ENCODE data around the gene MYH15. TPM values are rescaled to one million over a fixed set of nuclear protein-coding genes. Genes with fewer than 3 reads are reported as not detected.

MYH15 gene
- total RNA-seq, 6 donors from 2014 or later = 0.20 to 7.3 (median 0.93) TPM

GRCh38 chr3:108338901-108339545 lies 171.4 kb downstream of the MYH15 start:
- H3K4me1 ChIP-seq = no peaks in the 10 kb centered on the region
- H3K27ac ChIP-seq = no peak overlapping the region
- ATAC-seq (ENCODE audit: low FRiP score in 2 of 2) (no peak), DNase-seq (no peak)
- no peak for TF ChIP-seq POLR2A (IDR thresholded peaks at IDR 0.05)
- H3K27me3 ChIP-seq = no peaks in the 10 kb centered on the region
- H3K4me3 ChIP-seq = no peak overlapping the region
- no peaks in the 10 kb centered on the region for H3K36me3 ChIP-seq
- no peaks in the 10 kb centered on the region for H3K9me3 ChIP-seq

DNA sequence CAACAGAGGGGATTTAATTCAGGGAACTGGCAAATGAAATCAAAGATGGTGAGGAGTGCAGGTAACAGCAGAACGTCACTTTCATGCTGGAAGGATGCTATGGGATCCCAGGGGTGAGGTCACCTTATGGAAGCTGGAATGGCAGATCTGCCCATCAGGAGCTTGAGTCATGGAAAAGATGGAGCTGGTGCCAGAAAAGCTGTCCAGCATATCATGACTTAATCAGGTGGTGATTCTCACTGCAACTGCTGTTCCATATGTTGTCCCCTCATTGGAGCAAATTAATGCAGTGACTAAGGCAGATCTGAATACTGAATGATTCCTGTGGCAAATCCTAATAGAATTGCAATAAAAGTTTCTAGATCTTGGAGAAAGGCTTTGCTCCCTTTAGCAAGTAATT lies 175.7 kb downstream of the MYH15 start:
- Histone ChIP-seq H3K4me1 (no peaks in the 10 kb centered on the region), H3K27me3 (no peaks in the 10 kb centered on the region), H3K9me3 (no peaks in the 10 kb centered on the region), H3K36me3 (no peaks in the 10 kb centered on the region), H3K27ac (no peak overlapping the region), H3K4me3 (no peak overlapping the region)
- no peak for ATAC-seq (ENCODE audit: low FRiP score in 2 of 2)
- 93 to 94% methylated on average over 1 of the region's 1 CpG for WGBS, 2 donors
- no peak for DNase-seq
- no peak for TF ChIP-seq EP300 (IDR thresholded peaks at IDR 0.05)
- no peak for TF ChIP-seq POLR2AphosphoS5 (IDR thresholded peaks at IDR 0.05)
- TF ChIP-seq, protein P1, sequence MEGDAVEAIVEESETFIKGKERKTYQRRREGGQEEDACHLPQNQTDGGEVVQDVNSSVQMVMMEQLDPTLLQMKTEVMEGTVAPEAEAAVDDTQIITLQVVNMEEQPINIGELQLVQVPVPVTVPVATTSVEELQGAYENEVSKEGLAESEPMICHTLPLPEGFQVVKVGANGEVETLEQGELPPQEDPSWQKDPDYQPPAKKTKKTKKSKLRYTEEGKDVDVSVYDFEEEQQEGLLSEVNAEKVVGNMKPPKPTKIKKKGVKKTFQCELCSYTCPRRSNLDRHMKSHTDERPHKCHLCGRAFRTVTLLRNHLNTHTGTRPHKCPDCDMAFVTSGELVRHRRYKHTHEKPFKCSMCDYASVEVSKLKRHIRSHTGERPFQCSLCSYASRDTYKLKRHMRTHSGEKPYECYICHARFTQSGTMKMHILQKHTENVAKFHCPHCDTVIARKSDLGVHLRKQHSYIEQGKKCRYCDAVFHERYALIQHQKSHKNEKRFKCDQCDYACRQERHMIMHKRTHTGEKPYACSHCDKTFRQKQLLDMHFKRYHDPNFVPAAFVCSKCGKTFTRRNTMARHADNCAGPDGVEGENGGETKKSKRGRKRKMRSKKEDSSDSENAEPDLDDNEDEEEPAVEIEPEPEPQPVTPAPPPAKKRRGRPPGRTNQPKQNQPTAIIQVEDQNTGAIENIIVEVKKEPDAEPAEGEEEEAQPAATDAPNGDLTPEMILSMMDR (IDR thresholded peaks at IDR 0.05) = no peak
- no peak for TF ChIP-seq POLR2A (IDR thresholded peaks at IDR 0.05)

- Histone ChIP-seq H3K9me3 (no peaks in the 10 kb centered on the region), H3K4me3 (no peak overlapping the region), H3K27ac (no peak overlapping the region), H3K36me3 (no peaks in the 10 kb centered on the region), H3K27me3 (no peaks in the 10 kb centered on the region), H3K4me1 (no peaks in the 10 kb centered on the region)
- ATAC-seq (ENCODE audit: low FRiP score in 2 of 2) (no peak), DNase-seq (no peak)
- TF ChIP-seq, protein P1 (IDR thresholded peaks at IDR 0.05) = no peak
- WGBS, 2 donors = 80 to 95% methylated on average over 1 of the region's 1 CpG
Measured at GRCh38 chr3:108333961-108334360, 176.4 kb downstream of the MYH15 start.

DNA sequence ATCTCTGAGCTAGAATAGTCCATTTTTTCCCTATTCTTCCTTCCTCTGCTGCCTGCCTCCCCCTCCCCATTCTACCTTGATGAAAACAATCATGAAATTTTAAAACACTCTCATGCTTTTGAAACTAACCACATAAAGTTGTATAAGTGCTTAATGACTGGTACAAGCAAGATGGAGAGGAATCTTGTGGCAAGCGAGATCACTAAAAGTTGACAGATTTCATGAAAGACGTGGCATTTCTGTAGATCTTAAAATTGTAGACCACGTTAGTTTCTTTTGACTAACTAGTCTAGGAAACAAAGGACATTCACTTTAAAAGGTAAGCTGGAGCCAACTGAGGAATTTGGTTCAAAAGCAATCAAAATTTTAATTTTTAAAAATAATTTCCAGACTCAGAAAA lies 178.6 kb downstream of the MYH15 start:
- TF ChIP-seq EP300 (IDR thresholded peaks at IDR 0.05) (no peak), POLR2AphosphoS5 (IDR thresholded peaks at IDR 0.05) (no peak), POLR2A (IDR thresholded peaks at IDR 0.05) (no peak)
- TF ChIP-seq, protein P1 (IDR thresholded peaks at IDR 0.05) = no peak
- no peaks in the 10 kb centered on the region for H3K9me3 ChIP-seq
- H3K27ac ChIP-seq = no peak overlapping the region
- H3K4me3 ChIP-seq = no peak overlapping the region
- H3K36me3 ChIP-seq = no peaks in the 10 kb centered on the region
- no peaks in the 10 kb centered on the region for H3K4me1 ChIP-seq
- DNase-seq (no peak), ATAC-seq (ENCODE audit: low FRiP score in 2 of 2) (no peak)
- WGBS, 2 donors = 87 to 89% methylated on average over 3 of the region's 3 CpGs
- H3K27me3 ChIP-seq = no peaks in the 10 kb centered on the region

Other genes with a start within 250 kb of the MYH15 start
- 10 to 100 TPM in 1 of 6 donors, 1 to 10 TPM in 3, under 1 TPM in 2; 0.26 to 13.7 (median 3.1) TPM for gene HHLA2, start 214.0 kb downstream of the MYH15 start, total RNA-seq
- gene CIP2A, start 78.8 kb upstream of the MYH15 start, total RNA-seq = 1 to 10 TPM; 1.9 to 7.5 (median 3.8) TPM
- gene DZIP3, start 79.1 kb upstream of the MYH15 start, total RNA-seq = 10 to 100 TPM in 2 of 6 donors, 1 to 10 TPM in 4; 3.4 to 25.0 (median 7.5) TPM
- not detected for gene RETNLB, start 246.8 kb upstream of the MYH15 start, total RNA-seq

Measured in upper lobe of left lung (tissue), 6 donors.